ENCODE data around the gene FRMD1.

FRMD1 gene

DNA sequence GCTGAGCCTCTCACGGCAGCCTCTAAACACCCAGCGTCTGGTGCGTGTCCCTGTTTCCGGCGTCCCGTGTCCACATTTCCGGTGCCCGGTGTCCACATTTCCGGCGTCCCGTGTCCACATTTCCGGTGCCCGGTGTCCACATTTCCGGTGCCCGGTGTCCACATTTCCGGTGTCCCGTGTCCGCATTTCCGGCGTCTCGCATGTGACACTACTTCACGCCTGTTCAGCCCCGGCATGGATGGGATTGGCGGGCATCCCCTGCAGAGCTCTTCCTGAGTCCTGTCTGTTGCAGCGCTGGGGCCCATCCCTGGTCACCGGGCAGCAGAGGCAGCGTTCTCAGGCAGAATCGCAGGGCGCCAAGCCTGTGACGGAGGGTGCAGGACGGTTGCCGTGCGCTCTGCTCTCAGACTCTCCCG lies 3.2 kb downstream of the FRMD1 start:
- DNase-seq, result no peak

DNA sequence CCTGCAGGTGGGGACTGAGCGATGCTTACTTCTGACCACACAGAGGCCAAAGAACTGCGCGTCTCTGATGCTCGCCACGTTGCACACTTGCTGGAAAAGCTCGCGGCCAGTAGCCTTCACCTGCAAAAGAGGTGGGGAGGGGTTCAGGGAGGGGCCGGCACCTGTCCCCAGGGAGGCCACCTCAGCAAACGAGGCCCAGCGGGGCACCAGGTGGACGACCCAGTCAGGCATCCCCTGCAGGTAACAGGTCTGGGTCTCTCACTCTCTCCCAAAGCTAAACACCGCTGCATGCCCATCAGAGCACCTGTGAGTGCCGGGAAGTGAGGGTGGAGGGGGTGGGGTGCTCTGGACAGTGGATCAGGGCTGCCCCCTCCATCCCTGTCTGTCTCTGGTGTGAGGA lies 3.8 kb downstream of the FRMD1 start:
- no peak for DNase-seq

DNA sequence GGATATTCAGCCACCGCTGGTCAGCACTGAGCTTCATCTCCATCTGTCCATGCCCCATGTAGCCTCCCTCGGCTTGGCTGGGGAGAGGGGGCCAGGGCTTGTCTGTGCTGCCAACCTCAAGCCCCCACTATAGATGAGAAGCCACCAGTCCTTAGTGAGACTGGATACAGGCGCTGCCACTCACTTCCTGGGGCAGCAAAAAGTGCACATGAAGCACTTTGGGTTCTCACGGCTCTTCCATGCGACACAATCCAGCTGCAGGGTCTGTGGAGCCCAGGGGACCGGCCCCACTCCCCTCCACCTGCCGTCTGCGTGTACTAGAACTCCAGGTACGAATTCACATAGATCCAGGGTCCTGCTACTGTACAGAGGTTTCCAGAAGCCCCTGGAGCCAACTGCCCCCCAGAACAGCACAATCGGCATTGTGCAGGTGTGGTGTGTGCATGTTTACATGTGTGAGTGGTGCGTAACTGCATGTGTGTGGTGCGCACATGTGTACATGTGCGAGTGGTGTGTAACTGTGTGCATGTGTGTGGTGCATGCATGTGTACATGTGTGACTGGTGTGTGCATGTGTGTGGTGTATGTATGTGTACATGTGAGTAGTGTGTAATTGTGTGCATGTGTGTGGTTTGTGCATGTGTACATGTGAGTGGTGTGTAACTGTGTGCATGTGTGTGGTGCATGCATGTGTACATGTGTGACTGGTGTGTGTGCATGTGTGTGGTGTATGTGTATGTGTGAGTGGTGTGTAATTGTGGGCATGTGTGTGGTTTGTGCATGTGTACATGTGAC lies 4.9 kb downstream of the FRMD1 start:
- no peak for DNase-seq

DNA sequence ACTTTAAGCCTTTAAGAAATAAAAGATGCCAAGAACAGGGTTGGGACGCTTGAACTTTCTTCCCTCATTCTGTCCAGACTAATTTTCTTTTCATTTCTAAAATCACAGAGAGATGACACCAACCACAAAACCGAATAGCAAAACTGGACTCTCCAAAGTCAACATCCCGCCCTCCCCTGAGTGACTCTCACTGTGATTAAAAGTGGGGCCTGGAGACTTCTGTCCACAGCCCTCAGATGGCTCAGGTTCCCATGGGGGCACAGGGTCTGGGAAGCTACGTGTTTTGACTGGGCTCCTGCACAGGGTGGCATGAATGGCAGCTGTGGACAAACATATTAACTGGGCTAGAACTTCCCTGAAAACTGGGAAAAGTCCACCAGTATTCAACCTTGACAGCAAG lies 6.3 kb downstream of the FRMD1 start:
- DNase-seq, result no peak

DNA sequence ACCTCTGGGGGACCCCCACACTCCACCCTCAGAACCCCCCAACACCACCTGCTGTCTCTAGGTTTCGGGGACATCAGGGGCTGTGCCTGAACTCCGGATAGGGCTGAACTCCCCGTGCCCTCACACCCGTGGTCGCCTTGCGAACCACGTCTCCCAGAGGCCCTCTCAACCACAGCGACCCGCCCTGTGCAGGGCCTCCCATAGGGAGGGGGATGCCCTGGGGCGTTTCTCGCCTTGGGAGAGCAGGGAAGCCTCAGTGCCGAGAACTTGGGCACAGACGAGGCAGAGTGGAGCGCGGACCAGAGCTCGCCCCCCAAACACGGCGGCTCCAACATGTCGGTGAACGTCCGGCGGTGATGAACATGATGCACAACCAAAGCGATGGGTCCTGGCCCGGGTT lies 6.8 kb downstream of the FRMD1 start:
- DNase-seq, result no peak

DNA sequence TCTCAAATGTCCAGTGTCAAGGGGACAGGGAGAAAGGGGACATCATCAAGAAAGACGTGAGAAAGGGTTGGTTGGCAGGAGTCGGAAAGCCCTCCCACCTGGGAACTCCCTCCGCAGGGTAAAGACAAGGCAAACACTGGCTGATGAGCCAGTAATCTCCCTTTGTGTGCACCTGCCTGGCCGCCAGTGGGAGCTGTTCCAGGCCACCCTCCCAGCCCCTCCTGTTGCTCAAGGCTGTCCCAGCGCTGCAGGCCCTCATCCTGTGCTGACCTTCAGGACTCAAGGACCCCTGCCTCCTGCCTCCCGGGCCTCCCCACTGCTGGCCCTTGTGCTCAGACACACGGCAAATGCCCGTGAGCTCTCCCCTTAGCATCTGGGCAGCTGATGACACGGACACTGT lies 7.4 kb downstream of the FRMD1 start:
- no peak for DNase-seq

DNA sequence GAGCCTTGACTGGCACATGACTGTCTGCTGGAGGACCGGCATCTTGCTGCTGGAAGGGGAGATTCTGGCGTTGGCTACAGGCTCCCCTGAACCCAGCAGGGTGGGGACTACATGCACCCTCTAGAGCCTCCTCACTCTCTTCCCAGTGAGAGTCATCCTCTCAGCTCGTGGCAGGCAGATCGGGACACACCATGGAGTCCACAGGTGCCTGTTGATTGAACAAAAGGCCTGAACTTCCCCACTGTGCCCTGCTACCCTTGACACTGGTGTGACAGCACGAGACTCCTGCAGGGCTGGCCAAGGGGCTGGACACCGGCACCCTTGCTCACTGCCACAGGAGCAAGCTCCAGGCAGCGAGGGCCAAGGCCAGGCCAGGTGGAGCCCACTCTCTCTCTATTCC lies 8.2 kb downstream of the FRMD1 start:
- DNase-seq, result no peak

DNA sequence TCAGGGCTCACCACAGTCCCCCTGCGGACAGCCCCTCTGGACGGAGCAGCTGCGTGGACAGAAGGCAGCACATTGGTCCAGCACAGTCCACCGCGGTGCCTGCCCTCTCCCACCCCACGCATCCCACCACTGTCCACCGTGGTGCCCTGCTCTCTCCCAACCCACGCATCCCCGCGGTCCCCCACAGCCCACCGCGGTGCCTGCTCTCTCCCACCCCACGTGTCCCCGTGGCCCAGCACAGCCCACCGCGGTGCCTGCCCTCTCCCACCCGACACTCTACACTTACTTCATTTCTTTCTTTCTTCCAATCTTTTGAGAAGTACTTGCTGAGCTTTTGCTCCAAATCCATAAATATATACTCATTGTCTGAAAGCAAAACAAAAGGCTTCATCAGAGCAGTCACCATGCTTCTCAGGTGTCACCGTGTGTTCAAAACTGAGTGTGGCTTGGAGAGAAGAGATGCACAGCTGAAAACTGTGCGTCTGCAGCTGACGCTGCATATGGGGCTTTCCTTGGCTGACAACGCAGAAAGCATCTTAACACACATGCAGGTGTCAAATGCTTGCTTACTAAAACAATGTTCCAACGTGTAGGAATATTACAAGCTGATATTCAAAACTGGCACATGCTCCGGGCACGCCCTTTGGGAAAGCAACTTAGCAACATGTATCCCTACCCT lies 11.8 kb downstream of the FRMD1 start:
- no peak for DNase-seq

DNA sequence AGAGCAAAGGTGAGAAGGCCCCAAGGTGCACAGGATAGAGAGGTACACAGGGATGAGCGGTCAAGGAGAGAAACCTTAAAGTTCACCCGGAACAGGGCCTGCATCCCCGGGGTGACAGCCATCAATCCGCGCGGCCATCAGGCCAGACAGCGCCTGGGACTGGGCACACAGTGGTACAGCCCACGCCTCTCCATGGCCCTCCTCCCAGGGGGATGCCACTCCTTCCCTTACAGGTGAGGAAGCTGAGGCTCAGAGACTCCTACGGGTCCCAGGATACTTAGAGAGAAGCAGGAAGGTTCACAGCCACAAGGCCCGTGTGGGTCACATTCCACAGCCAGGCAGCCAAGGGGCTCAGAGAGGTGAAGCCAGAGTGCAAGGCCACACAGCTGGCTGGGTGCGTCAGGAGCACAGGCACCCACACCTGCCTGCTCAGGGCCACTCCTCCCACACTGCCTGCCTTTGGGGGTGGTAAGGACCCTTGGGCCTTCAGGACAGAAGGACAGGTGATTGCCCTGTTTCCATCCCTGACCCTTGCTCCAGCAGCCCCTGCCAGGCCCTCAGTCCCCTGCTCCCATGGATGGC lies 14.7 kb downstream of the FRMD1 start:
- DNase-seq, result no peak

DNA sequence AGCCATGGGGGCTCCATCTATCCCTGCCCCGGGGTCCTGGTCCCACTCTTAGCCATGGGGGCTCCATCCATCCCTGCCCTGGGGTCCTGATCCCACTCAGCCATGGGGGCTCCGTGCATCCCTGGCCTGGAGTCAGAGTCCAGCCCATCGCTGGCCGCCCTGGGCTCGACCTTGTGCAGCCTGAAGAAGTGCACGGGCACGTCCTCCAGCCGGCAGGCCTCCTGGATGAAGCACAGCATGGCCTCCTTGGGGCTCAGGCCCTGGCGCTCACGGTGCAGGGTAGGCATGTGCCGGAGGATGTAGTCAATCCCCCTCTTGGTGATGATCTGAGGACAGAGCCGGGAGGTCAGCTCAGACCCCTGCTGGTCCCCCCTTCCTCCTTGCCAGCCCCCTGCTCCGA lies 15.6 kb downstream of the FRMD1 start:
- DNase-seq, result no peak

DNA sequence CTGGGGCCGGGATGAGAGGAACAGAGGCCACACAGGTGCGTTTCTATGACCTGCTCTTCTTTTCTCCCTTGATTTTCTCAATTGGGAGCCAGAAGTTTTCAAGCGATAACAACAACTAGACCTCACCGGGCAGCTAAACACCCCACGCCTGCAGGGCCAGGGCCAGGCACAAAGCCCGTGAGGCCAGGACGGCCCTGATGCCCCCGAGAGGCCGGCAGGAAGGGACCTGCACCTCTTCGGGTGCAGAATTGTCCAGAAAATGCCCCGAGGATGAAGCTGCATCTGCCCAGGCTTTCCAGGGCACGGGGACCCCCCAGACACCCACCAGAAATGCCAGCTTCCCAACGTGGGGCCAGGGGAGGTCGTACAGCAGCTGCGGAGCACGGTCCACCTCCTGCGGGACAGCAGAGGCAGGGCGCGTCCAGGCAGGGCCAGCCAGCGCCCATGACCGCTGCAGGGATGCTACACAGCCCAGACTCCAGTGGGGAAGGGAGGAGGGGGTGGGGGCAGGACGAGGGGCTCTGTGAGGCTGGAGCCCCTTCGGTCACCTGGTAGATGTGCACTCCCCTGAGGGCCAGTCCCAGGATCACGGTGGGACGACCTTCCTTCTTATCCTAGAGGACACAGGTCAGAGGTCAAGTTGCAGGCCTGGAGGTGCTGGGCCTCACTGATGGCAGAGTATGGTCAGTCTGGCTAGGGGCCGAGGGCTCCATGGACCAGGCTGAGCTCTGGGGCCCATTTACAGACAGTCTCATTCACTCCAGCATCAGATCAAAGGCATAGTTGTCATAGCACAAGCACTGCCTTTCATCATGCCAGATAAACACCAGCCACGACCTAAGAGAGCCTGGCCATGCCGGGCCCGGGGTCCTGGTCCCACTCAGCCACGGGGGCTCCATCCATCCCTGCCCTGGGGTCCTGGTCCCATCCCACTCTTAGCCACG lies 16.4 kb downstream of the FRMD1 start:
- no peak for DNase-seq

DNA sequence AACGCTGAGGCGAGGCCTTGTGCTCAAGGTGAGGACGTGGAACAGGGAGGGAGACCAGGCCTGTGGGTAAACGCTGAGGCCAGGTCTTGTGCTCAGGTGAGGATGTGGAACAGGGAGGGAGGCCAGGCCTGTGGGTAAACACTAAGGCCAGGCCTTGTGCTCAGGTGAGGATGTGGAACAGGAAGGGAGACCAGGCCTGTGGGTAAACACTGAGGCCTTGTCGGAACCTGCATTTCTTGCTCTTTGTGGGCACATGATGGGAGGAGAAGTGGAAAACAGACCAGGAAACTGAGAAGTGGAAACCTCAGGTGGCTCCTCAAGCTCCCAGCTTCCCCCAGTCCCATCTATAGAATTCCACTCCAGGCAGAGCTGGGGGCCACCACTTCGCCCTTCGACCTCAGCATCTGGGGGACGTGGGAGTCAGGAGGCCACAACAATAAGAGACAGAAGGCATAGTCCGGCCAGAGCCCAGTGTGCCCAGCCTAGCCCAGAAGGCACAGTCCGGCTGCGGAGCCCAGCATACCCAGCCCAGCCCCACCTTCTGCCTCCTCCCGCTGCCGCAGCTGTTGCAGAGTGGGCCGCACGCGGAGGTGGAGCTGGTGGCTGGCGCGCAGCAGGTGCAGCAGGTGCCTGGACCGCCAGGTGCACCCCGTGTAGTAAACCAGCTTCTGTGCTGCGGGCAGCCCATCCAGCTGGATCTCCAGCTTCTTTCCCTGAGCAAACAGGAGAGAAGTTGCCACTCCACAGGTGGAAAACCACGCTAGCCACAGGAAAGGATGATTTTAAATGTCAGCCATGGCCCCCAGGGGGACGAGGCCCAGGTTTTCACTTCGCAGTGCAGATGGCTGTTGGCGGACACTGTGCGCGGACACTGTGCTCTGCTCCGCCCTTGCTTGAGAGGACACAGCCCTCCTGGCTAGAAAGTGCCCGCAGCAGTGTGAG lies 17.5 kb downstream of the FRMD1 start:
- DNase-seq, result peak; percentile 94

DNA sequence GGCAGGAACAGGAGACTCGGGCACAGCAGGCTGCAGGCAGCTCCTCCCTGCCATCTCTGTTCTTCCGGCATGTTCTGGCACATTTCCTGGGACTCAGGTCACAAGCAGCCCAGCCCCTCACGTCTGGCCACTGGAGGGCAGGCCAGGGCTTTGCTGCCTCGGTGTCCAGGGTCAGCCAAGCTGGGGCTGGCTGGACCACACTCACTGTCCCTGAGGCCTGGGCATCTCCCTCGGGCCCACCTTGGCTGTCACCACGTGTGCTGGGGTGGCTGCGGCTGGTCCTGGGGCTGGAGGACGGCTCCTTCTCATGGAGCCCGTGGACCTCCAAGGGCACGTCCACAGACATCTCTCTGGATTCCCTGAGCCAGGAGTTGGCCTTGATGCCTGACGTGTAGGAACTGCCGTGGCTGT lies 18.5 kb downstream of the FRMD1 start:
- no peak for DNase-seq

DNA sequence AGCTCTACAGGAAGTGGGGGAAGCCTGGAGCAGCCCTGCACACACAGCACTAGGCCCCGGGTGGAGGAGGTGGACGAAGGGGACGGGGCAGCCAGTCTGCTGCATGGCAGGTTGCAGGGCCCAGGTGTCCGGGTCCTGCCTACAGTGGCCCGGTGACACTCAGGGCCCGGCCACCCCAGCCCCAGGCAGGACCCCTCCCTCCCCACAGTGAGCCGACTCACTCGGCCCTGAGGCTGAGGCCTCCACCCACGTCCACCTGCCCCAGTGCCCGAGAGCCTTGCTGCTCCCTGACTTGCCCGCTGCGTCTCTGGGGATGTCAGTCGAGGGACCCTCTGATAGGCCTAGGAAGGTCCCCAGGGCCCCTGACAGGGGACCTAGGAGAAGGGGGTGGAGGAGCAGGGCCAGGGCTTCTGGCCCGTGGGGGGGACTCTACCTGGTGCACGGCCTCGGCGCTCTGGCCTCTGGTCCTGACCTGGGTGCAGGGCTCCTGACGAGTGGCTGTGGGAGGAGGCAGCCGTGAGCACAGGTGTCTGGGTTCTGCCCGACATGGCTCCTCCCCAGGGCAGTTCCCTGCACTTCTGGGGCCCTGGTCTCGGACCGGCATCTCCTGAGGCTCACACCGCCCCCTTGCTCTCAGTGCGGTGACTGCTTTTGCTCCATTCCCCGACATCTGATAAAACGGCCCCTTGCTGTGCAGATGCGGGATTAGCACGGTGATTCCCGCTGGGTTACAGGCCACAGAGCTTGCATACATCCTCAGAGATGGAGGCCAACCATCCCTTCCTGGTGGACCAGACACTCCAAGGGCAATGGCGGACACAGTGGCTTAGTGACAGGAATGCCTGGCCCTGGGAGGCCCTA lies 20.1 kb downstream of the FRMD1 start:
- no peak for DNase-seq

DNA sequence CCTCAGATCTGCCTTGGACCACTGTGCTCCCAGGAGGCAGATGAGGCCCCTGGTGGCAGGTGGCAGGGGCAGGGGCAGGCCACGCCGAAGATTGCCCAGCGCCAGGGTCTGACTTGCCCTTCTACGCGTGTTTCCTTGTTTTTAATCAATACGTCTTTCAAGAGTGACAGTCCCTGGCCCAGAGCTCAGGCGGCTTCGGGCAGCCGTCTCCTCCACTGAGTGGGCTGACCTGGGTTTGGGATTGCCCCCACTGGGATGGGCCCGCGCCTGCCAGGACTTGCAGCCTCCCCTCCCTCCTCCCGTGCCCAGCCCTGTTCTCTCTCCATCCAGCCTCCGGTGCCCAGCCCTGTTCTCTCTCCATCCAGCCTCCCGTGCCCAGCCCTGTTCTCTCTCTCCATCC lies 21.2 kb downstream of the FRMD1 start:
- DNase-seq, result no peak

DNA sequence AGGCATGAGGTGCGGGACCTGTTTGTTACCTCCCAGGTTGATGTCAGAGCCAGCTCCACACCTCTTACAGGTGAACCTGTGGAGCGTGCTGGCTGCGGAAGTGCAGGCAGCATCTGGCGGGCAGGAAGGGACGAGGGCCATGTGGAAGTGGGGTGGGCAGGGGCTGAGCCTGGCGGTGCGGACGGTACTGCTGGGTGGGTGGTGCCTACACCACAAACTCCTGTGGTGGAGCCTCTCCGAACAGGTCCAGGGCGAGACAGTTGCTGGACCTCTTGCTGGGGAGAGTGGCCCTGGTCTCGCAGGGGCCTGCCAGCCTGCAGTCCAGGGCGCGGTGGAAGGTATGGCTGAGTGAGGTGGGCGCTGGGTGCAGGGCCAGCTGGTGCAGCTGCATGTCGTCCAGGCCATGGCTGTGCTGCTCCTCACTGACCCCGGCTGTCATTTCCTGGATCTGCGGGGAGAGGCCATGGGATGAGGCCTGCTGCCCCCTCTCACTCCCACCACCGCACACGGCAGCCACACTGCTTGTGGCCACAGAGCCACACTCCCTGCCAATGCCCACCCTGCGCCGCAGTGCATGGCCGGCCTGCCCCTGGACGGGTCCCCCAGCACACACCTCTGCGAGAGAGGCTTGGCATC lies 22.0 kb downstream of the FRMD1 start:
- DNase-seq, result no peak

DNA sequence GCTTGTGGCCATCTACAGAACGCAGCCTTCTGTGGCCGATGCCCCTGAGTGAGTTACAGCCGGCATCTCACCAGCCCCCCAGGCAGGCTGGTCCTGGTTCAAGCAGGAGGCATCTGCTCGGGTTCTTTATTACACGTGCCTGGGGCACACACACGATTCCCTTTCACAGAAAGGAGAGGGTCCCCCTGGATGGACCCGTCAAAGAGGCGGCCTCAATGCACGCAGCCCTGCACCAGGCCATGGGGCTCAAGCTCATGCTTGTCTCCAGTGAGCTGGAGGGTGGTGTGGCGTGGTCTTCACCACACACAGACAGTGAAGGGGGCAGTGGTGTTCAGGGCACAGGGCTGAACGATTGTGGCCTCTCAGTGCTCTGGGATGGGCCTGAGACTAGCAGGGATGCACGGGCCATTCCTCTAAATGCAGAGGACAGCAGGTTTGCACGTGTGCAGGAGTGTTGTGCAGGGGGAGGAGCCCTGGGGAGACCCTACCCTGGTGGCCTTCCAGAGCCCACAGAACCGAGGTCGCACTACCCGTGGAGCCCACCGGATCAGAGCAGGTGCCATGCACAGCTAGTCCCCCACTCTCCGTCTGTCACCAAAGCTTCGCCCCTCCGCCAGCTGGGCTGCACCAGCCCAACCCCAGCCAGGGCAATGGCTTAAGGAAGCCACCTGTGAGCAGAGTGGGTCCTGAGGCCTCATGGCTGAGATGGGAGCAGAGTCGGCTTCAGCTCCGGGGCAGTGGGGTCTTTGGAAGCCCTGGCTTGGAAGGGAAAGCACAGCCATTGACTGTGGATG lies 23.1 kb downstream of the FRMD1 start:
- DNase-seq, result no peak

DNA sequence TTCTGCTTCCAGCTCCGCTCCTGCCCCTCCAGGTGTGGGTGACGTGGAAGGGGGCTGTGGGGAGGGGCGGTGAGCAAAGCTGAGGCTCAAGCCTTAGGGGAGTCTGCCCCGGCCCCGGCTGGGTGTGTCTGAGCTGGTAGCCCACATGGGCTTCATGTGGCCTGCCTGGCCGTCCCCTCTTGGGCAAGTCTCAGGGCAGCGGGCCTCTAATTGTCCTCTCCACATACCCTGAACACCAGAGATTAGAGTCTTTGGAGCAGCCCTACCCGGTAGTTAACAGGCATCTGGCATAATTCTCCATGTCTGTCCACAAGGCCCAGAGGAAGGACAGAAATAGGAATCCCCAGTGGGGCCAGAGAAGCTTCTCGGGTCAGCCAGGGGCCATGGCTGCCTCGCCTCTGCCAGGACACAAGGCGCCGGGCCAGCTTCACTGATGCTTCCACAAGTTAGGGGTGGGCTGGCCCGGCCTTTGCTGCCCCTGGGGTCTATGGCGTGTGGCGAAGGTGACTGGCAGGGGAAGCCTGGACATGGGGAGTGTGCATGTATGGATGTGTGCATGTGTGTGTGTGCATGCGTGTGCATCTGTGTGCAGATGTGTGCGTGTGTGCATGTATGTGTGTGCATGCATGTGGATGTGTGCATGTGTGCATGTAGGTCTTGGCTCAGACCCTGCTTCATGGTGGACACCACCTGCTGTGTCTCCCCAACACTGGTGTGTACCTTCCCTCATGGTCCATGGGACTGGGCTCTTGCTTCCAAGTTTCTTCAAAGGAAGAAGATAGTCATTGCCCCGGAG lies 24.0 kb downstream of the FRMD1 start:
- no peak for DNase-seq

DNA sequence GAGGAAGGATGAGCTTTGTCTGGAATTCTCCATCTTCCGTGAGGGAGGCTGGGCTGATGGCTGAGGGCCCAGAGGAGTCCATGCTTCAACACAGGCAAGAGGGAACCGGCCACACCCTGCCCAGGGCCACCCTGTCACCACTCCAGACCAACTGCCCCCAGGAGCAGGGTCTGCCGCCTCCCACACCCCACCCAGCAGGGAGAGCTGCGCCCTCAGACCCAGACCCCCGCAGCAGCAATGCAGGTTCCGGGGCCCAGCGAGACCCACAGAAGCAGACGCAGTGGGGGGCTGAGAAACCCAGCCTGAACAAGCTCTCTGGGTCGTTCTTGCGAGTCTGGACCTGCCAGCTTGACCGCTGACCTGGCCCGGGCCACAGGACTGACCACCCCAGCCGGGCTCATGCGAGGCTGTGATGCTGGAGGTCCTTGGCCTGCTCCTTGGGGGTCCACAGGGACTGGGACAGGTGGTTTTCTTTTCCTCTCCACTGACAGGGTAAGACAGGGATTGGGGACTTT lies 25.0 kb downstream of the FRMD1 start:
- no peak for DNase-seq
